ENCODE data around the gene DUSP9. TPM values are rescaled to one million over a fixed set of nuclear protein-coding genes. Genes with fewer than 3 reads are reported as not detected.

The DUSP9 gene
- total and polyA plus RNA-seq, 2 donors (not counting 3 experiments of a cell fraction or from before 2014, with no cell fraction given), result 0.04 TPM; not detected in 1

- CTCF ChIA-PET, result interaction anchor here (2.5 kb wide), 1 partner anchor 41 kb away, joined by 12 read pairs; no protein-coding TSS in a partner anchor
- Histone ChIP-seq H3K9me3 (replicated peaks; ENCODE audit: control insufficient read depth, insufficient read depth, low read length) (no peaks in the 10 kb centered on the region), H2AFZ (ENCODE audit: low read depth, low read length) (no peak overlapping the region), H3K9ac (replicated peaks; ENCODE audit: extremely low read depth, insufficient read depth, low read length) (no peak overlapping the region), H3K27ac (ENCODE audit: insufficient read depth, low read depth, low read length) (no peak overlapping the region), H3K4me1 (ENCODE audit: control insufficient read depth, extremely low read depth, insufficient read depth, low read length) (no peaks in the 10 kb centered on the region), H3K36me3 (ENCODE audit: control insufficient read depth in 2 of 2, extremely low read depth in 1 of 2, insufficient read depth in 2 of 2, low read length in 2 of 2) (no peaks in the 10 kb centered on the region), H4K20me1 (replicated peaks; ENCODE audit: control insufficient read depth, extremely low read depth, insufficient read depth, low read length) (no peaks in the 10 kb centered on the region), H3K4me3 (replicated peaks in 1 of 3; ENCODE audit: insufficient read depth in 1 of 3, low read depth in 1 of 3, low read length in 3 of 3) (no peak overlapping the region), H3K4me2 (ENCODE audit: insufficient read depth, low read length) (no peak overlapping the region), H3K79me2 (ENCODE audit: control insufficient read depth, insufficient read depth, low read length) (no peaks in the 10 kb centered on the region), H3K9me1 (replicated peaks; ENCODE audit: control insufficient read depth, extremely low read depth, insufficient read depth, low read length) (no peaks in the 10 kb centered on the region), H3K27me3 (ENCODE audit: control insufficient read depth in 2 of 2, insufficient read depth in 2 of 2, low read length in 2 of 2) (peaks cover 4 to 5% of the 10 kb centered on the region in 2 experiments)
- FAIRE-seq (no peak), DNase-seq (ENCODE audit: low read depth, low spot score) (no peak)
- dilution Hi-C loops (cut with MboI; ENCODE audit: extremely low pct_ligation_motif_present, low sequenced_read_pairs), result no loop called here
- BruUV-seq (replicated peaks), result no TSS peak
- no peak for TF ChIP-seq EZH2 (IDR thresholded peaks at IDR 0.05; ENCODE audit: borderline replicate concordance, low read depth, low read length, severe bottlenecking)
- TF ChIP-seq, protein P1, sequence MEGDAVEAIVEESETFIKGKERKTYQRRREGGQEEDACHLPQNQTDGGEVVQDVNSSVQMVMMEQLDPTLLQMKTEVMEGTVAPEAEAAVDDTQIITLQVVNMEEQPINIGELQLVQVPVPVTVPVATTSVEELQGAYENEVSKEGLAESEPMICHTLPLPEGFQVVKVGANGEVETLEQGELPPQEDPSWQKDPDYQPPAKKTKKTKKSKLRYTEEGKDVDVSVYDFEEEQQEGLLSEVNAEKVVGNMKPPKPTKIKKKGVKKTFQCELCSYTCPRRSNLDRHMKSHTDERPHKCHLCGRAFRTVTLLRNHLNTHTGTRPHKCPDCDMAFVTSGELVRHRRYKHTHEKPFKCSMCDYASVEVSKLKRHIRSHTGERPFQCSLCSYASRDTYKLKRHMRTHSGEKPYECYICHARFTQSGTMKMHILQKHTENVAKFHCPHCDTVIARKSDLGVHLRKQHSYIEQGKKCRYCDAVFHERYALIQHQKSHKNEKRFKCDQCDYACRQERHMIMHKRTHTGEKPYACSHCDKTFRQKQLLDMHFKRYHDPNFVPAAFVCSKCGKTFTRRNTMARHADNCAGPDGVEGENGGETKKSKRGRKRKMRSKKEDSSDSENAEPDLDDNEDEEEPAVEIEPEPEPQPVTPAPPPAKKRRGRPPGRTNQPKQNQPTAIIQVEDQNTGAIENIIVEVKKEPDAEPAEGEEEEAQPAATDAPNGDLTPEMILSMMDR (IDR thresholded peaks at IDR 0.05; ENCODE audit: extremely low read depth in 1 of 2, insufficient read depth in 1 of 2, low read depth in 1 of 2, low read length in 2 of 2), result no peak
- no peak for TF ChIP-seq POLR2AphosphoS5 (IDR thresholded peaks at IDR 0.05; ENCODE audit: insufficient read depth, low read depth, low read length)
- no peak for TF ChIP-seq GATA2 (IDR thresholded peaks at IDR 0.05; ENCODE audit: insufficient read depth, insufficient read length, low read depth, low read length)
- no peak for TF ChIP-seq MYC (IDR thresholded peaks at IDR 0.05; ENCODE audit: low read depth, low read length)
- no peak for TF ChIP-seq POLR2A (IDR thresholded peaks at IDR 0.05; ENCODE audit: low read depth, low read length)
- TF ChIP-seq JUN (IDR thresholded peaks at IDR 0.05; ENCODE audit: borderline replicate concordance, insufficient read depth, insufficient read length, low read depth), result no peak
- no peak for TF ChIP-seq FOS (IDR thresholded peaks at IDR 0.05; ENCODE audit: borderline replicate concordance, insufficient read depth, low read length)
- TF ChIP-seq, protein P2, sequence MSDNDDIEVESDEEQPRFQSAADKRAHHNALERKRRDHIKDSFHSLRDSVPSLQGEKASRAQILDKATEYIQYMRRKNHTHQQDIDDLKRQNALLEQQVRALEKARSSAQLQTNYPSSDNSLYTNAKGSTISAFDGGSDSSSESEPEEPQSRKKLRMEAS (IDR thresholded peaks at IDR 0.05; ENCODE audit: insufficient read depth, insufficient read length), result no peak
- intact Hi-C loops (cut with micrococcal nuclease), result no loop called here
- POLR2A ChIA-PET, result no interaction called here
These were observed 38.6 kb upstream of the DUSP9 start for GRCh38 chrX:153608376-153608775.
